Panc1 (cell line): ENCODE results near the gene PIP4K2A.

Experiments
- CTCF ChIP-seq: fragments of 450-650 bp; IDR thresholded peaks from 2 replicates; pipeline ENCODE4 v1.5.1; 2017; ENCODE audit warnings: mild to moderate bottlenecking
- POLR2AphosphoS5 ChIP-seq: IDR thresholded peaks from 2 replicates; pipeline ENCODE4 v1.6.1; 2012; ENCODE audit warnings: mild to moderate bottlenecking, low read depth, low read length, moderate library complexity
- SIN3A ChIP-seq: IDR thresholded peaks from 2 replicates; pipeline ENCODE4 v1.6.1; 2012; ENCODE audit warnings: low read depth, mild to moderate bottlenecking, low read length, moderate library complexity, borderline replicate concordance; ENCODE audit not compliant: insufficient read depth
- TCF7L2 ChIP-seq: IDR thresholded peaks from 2 replicates; pipeline ENCODE4 v1.6.1; 2011; ENCODE audit warnings: mild to moderate bottlenecking, low read depth, low read length, inconsistent platforms
- TF ChIP-seq, protein P1 (sequence below), 2 experiments: IDR thresholded peaks; 2 replicates each; pipeline ENCODE4 v1.6.1; 2011 to 2012; ENCODE audit warnings: low read depth in 2 of 2, control low read depth in 1 of 2, low read length in 1 of 2, mild to moderate bottlenecking in 1 of 2, moderate library complexity in 1 of 2; ENCODE audit not compliant: insufficient read depth in 1 of 2

- TF ChIP-seq CTCF = no peak
- no peak for TF ChIP-seq POLR2AphosphoS5
- no peak for TF ChIP-seq SIN3A
- TF ChIP-seq, protein P1, sequence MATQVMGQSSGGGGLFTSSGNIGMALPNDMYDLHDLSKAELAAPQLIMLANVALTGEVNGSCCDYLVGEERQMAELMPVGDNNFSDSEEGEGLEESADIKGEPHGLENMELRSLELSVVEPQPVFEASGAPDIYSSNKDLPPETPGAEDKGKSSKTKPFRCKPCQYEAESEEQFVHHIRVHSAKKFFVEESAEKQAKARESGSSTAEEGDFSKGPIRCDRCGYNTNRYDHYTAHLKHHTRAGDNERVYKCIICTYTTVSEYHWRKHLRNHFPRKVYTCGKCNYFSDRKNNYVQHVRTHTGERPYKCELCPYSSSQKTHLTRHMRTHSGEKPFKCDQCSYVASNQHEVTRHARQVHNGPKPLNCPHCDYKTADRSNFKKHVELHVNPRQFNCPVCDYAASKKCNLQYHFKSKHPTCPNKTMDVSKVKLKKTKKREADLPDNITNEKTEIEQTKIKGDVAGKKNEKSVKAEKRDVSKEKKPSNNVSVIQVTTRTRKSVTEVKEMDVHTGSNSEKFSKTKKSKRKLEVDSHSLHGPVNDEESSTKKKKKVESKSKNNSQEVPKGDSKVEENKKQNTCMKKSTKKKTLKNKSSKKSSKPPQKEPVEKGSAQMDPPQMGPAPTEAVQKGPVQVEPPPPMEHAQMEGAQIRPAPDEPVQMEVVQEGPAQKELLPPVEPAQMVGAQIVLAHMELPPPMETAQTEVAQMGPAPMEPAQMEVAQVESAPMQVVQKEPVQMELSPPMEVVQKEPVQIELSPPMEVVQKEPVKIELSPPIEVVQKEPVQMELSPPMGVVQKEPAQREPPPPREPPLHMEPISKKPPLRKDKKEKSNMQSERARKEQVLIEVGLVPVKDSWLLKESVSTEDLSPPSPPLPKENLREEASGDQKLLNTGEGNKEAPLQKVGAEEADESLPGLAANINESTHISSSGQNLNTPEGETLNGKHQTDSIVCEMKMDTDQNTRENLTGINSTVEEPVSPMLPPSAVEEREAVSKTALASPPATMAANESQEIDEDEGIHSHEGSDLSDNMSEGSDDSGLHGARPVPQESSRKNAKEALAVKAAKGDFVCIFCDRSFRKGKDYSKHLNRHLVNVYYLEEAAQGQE (IDR thresholded peaks at IDR 0.05; ENCODE audit: insufficient read depth in 1 of 2, low read depth in 2 of 2, low read length in 1 of 2) = no peak
- TF ChIP-seq TCF7L2 = no peak
Observed at GRCh38 chr10:22607261-22607660, 107.1 kb downstream of the PIP4K2A start.
